Measurements from ENCODE around the gene RTCB.
A peak's percentile ranks its signal among the peaks of the same experiment; 100 is the strongest.
"Not testable (repeated sequence)": the region's sequence is repeated elsewhere in the genome, so short reads cannot be mapped to it uniquely, and the experiment has no call there.

The RTCB gene

DNA sequence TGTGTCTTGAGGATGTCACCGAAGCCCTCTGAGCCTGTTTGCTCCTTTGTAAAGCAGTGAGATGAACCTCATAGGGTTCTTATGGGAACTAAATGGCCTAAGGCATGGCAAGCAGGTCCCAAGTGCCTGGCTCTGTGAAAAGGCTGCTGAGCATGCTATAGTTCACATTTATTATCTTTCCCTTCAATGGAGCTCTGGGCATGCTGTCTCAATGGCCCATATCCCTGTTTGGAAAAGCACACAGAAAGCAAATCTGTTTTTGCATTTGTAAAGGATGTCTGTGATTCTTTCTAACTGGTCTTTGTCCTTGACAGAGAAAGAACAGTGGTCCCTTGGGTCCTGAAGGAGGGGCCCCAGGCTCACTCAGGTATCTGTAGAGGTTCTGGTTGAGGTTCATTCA, 26.4 kb downstream of the RTCB start:
- no peak for DNase-seq

- no peak for DNase-seq
These were observed 31.1 kb downstream of the RTCB start for GRCh38 chr22:32380991-32381390.

DNA sequence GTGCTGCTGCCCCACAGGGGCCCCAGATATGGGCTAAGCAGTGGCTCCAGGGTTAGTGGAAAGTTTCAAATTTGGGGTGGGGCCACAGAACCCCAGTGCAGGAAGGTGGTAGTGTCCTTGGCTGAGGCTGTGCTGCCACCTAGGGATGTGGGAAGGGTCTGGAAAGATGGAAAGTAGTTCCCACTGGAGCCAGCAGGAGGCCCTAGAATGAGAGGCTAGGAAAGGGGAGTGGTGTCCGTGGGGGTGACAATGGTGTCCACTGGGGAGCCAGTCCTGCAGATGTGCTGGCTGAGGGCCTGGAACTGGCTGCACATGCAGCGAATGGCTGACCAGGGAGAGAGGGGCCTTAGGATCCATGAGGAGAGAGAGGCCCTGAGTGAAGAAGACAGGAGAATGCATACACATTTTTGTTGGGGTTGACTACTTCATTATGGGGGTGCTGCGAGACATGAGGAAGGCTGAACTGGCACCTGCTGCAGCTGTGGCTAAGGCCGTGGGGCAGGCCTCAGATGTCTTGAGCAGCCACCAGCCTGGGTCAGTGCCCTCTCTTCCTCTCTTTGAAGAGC, 33.3 kb downstream of the RTCB start:
- peak; percentile 37 for DNase-seq

GRCh38 chr22:32376681-32377080, 35.4 kb downstream of the RTCB start:
- no peak for DNase-seq

- DNase-seq, result no peak
These were observed 36.2 kb downstream of the RTCB start for GRCh38 chr22:32375678-32376450.

- DNase-seq, result no peak
These were observed 47.8 kb downstream of the RTCB start for GRCh38 chr22:32364210-32364609.

- DNase-seq, result no peak
These were observed 50.8 kb downstream of the RTCB start for GRCh38 chr22:32361257-32361656.

- not testable (repeated sequence) for DNase-seq
These were observed 52.0 kb downstream of the RTCB start for GRCh38 chr22:32360096-32360495.

DNA sequence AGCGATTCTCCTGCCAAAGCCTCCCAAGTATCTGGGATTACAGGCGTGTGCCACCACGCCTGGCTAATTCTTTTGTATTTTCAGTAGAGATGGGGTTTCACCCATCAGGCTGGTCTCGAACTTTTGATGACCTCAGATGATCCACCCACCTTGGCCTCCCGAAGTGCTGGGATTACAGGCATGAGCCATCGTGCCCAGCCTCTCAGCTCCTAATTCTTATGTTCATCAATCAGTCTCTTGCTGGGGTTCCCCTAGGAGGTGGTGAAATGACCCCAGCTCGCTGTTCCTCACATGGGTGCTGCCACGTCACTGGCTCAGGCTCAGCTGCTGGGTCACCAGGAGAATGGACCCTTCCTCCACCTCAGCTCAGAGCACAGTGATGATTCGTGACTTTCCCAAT, 54.5 kb downstream of the RTCB start, which contains the start of gene RFPL3:
TSS of gene RFPL3 (plus strand) at position 301 of the 400 bp plus-strand sequence. CDS start 205 bp downstream, outside the sequence.
- not testable (repeated sequence) for DNase-seq

DNA sequence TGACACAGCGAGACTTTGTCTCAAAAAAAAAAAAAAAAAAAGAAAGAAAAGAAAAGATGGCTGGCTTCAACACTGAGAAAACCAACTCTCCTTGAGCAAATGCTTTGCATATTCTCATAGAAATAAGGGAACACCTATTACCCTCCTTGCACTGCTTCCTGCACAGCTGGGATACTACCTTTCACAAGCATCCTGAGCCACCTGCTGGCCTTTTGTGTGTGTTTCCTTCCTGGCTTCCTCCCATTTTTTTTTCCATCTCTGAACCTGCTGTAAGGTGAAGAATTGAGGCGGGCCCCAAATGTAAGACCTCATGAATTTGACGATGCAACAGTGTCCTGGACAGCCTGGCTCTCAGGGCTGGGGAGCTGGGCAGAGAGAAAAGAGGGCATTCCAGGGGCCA, 56.3 kb downstream of the RTCB start:
- no peak for DNase-seq

DNA sequence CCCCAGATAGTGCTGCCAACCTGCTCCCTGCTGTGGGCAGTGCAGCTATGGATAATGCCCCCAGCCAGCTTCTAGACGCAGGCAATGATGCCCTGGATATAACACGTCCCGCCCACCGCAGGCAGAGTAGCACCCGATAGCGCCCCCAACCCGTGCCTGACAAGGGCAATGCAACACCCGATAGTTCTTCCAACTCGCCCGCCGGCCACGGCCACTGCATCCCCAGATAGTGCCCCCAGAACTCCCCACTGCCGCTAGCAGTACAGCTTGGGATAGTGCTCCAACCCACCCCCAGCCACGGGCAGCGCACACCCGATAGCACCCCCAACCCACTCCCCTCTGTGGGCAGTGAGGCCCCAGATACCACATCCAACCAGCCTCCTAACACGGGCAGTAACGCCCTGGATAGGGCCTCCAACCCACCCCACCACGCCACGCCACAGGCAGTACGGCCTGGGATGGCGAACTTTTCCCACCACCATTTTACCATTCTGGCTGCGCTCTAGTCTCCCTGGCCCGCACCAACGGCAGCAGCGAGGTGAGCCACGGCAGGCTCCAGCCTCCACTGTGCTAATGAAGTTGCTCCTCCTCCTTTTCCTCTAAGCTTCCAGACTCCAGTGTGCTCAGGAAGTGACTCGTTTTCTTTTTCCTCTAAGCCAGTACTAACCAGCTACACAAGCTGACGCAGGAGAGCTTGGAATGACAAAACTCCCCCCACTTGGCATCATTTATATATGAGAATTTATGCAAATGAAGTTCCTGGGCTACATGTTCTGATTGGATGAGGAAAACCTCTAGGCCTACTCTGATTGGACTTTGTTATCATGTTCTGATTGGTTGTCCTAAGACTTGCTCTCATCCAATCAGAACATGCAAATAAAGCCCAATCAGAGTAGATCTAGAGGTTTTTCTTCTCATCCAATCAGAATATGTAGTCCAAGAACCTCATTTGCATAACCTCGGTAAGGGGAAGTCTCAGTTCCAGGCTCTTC, 57.4 kb downstream of the RTCB start:
- DNase-seq, result peak; percentile 25

- no peak for DNase-seq
These were observed 58.2 kb downstream of the RTCB start for GRCh38 chr22:32353840-32354239.

DNA sequence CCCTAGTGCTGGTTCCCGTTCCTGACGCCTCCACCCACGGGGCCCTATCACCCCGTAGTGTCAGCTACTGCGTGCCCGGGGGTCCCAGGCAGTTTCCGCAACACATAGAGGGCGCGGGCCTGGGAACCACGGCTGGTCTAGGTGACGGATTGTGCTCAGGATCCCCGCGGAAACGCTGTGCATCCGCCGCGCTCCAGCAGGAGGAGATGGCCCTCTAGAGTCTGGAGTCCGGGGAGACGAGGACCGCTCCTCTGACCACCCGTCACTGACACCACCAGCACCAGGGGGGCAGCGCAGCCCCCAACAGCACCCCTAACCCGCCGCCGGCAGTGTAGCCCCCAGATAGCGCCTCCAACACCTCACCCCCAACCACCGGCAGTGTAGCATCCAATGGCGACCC, 58.8 kb downstream of the RTCB start:
- DNase-seq, result no peak

GRCh38 chr22:32352681-32353080, 59.4 kb downstream of the RTCB start:
- no peak for DNase-seq

GRCh38 chr22:32351875-32352274, 60.2 kb downstream of the RTCB start:
- not testable (repeated sequence) for DNase-seq

GRCh38 chr22:32348031-32348611, 63.9 kb downstream of the RTCB start:
- no peak for DNase-seq

DNA sequence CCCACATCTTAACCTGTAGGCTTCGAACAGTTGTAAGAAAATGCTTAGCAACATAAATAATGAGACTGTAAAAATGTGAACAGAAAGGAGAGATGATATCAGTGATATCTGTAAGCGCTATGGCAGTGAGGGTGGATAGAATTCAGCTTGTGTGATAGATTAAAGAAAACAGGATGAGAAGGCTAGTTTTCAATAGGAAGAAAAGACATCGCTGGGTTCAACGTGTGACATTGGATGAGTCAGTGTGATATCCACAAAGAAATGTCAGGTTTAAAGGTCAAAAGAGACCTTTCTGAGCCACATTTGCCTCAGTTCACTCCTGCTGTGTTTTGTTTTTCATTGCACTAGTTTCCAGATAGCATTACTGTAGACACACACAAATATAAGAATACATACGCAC, 68.1 kb downstream of the RTCB start:
- no peak for DNase-seq

- no peak for DNase-seq
These were observed 69.1 kb downstream of the RTCB start for GRCh38 chr22:32342977-32343376.

- peak; percentile 59 for DNase-seq
These were observed 70.8 kb downstream of the RTCB start for GRCh38 chr22:32341122-32341740.

DNA sequence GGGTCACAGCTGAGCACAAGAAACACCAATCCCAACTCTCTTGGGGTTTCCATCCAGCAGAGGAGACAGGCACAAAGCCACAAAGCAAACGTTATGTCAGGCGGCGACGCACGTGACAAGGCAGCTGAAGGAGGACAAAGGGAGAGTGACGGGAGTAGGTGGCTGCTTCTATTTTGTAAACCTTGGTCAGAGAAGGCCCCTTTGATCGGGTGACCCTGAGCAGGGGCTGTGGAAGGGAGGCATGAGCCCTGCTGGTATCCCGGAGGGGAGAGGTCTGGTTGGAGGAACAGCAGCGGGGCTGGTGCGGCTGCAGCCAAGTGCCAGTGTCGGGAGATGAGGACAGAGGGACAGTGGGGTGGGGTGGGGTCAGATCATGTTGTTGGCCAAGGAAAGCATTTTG, 71.6 kb downstream of the RTCB start:
- DNase-seq, result no peak

- no peak for DNase-seq
These were observed 72.6 kb downstream of the RTCB start for GRCh38 chr22:32339190-32340012.

DNA sequence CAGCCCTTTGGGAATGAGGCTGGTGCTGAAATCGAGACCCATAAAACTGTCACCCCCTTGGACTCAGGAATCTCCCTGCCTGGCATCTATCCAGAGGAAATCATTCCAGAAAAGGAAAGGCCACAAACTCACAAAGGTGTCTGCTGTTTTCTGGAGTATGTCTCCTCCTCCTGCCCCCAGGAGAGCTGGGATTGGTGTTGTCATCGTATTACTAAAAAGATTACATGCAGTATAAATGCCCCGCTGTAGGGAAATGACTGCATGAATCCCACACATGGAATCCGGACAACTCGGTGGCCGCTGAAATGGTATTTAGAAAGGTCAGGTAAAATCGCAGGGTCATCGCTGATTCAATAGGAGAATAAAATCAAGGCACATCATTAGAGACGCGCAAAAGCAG, 73.3 kb downstream of the RTCB start:
- DNase-seq, result no peak

All from kidney glomerular epithelial cell (primary cell).